GM12873 (cell line): ENCODE measurements around the gene DHH.

Experiments
- TF ChIP-seq, protein P1 (sequence below): IDR thresholded peaks from 2 replicates; pipeline ENCODE4 v1.5.1; 2012; ENCODE audit warnings: low read depth, mild to moderate bottlenecking, moderate library complexity, low read length, control low read depth; ENCODE audit not compliant: insufficient read depth; ENCODE audit errors: missing control alignments

The DHH gene

DNA sequence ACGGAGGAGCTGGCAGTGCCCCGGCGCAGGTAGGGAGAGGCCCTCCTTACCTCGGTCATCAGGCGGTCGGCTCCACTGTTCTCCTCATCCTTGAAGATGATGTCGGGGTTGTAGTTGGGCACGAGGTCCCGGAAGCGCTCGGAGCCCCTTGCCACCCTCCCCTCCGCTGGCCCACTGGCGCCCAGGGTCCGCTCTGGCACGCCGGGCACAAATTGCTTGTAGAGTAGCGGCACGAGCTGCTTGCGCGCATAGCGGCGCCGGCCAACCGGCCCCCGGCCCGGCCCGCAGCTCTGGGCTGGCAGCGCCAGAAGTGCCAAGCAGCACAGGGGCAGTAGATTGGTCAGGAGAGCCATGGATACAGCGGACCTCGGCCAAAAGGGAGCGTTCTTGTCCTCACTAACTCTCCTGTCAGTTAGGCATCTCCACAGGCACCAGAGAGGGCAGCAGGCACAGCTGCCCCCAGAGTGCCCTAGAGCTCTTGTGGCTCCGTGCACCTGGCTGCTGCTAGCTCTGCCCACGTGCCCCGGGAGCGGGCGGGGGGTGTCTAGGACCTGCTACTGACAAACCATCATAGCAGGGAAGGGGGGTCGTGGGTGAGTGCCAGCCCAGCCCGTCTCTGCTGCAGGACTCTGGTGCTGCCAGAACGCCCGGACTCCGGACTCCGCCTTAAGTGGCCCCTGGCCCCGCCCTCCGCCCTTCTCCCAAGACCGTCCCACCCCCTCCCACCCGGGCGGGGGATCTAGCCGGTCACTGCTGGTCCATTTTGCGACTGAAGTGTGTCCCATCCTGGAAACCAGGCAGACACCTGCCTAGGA is at the start of gene DHH:
Gene DHH (minus strand): TSS at position 642 of the 815 bp plus-strand sequence. CDS start 289 bp downstream, at position 353.
- TF ChIP-seq, protein P1, sequence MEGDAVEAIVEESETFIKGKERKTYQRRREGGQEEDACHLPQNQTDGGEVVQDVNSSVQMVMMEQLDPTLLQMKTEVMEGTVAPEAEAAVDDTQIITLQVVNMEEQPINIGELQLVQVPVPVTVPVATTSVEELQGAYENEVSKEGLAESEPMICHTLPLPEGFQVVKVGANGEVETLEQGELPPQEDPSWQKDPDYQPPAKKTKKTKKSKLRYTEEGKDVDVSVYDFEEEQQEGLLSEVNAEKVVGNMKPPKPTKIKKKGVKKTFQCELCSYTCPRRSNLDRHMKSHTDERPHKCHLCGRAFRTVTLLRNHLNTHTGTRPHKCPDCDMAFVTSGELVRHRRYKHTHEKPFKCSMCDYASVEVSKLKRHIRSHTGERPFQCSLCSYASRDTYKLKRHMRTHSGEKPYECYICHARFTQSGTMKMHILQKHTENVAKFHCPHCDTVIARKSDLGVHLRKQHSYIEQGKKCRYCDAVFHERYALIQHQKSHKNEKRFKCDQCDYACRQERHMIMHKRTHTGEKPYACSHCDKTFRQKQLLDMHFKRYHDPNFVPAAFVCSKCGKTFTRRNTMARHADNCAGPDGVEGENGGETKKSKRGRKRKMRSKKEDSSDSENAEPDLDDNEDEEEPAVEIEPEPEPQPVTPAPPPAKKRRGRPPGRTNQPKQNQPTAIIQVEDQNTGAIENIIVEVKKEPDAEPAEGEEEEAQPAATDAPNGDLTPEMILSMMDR = no peak

DNA sequence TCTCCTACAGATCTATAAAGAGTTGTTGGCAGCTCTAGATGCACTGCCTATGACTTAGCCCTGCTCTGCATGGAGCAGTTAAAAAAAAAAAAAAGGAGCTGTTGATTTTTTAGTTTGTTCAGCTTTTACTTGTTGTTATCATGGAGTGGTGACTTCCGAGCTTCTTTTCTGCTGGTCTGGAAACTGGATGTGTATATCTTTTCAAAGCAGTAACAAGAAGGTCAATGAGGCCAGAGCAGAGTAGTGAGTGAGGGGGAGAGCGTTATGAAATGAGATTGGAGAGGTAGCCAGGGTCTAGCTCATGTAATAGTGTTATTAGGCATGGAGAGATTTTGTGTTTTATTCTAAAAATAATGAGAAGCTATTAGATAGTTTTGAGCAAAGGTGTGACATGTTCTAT is 49.8 kb upstream of the DHH start:
- TF ChIP-seq, protein P1 = no peak

DNA sequence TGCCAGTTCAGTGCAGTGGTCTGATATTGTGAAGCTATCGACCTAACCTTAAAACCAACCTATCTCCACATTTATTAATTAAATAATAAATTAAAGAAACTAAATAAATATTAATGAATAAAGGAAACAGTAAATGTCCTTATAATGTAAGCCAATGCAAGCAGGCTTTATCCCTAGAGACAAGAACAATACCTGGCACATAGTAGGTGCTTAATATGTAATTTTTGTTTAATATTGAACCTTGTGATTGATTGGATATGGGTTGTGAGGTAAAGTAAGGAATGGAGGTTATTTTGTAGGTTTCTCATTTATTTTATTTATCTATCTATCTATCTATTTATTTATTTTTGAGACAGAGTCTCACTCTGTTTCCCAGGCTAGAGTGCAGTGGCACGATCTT is 44.4 kb upstream of the DHH start:
- TF ChIP-seq, protein P1 = no peak

DNA sequence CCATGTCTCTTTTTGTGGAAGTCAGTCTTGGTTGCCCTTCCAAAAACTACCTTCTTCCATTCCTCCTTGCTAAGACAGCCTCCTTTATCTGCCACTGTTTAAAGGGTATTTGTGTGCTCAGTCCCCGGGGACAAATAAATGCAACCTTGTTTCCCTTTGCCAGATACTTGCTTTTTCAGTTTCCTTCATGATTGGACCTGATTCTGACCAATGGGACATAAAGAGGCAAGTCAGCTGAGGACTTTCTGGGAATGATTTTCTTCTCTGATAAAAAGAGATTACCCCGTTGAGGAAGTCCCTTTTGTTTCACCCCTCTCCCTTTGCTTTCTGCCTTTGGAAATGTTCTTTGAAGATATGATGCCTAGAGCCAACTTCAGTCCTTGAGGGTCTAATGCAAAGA is 44.0 kb upstream of the DHH start:
- TF ChIP-seq, protein P1 = no peak

DNA sequence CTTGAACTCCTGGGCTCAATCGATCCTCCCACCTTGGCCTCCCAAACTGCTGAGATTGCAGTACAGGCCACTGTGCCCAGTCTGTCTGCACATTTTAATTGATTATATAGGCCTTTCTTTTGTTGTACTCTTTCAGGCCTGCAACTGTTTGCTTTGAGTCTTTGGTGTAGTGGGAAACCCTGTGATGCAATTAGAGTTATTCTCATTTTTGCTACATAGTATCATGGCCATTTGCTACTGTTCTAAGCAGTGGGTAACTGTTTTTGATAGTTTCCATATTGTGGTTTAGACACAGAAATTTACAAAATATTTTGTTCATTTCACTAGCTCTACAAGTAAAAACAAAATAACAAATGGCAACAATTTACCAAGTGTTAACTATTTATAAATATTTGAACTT is 42.9 kb upstream of the DHH start:
- TF ChIP-seq, protein P1 = no peak

DNA sequence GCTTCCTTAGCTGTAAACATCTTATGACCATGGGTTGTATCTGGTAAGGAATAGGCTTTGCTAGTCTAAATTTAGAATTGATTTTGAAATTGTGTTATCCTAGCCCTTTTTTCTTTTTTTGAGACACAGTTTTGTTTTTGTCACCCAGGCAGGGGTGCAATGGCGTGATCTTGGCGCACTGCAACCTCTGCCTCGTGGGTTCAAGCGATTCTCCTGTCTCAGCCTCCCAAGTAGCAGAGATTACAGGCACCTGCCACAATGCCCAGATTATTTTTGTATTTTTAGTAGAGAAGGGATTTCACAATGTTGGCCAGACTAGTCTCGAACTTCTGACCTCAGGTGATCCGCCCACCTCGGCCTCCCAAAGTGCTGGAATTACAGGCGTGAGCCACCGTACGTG is 39.0 kb upstream of the DHH start:
- TF ChIP-seq, protein P1 = no peak

DNA sequence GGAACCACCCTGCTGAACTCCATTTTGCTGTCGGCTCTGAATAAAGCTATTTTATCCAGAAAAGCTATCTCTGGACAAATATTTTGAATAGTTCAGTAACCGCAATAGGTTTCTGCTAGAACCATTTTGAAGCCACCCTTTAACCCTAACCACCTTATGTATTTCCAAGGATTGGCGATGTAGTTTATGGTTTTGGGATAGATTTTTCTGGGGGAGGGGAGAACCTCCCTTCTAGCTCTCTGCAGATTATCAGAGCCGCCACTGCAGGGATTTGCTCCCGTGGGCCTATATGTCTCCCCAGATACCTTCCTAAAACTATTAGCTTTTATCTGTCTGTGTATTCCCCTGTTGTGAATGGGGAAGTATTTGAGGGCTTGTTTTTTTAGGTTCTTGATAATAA is 38.4 kb upstream of the DHH start:
- TF ChIP-seq, protein P1 = no peak
